Fibroblast of villous mesenchyme (primary cell): Measurements from ENCODE around the gene CTSL. TPM values are rescaled to one million over a fixed set of nuclear protein-coding genes. Genes with fewer than 3 reads are reported as not detected.
A peak's percentile ranks its signal among the peaks of the same experiment; 100 is the strongest.

ENCODE experiments used
- DNase-seq: peaks from one replicate; pipeline ENCODE4 v3.0.0-alpha.2; 2010; ENCODE audit warnings: low read depth
- H3K4me3 ChIP-seq: 2 replicates; pipeline ENCODE4 v1.5.1; 2011; ENCODE audit warnings: low read depth, mild to moderate bottlenecking, low read length
- total RNA-seq: library from RNA; depleted of rRNA; stranded (reverse); fragments of >200 nt; gene quantifications from 2 replicates; pipeline ENCODE4 v1.2.3, GENCODE V29; 2012
- TF ChIP-seq, protein P1 (sequence below): IDR thresholded peaks from 2 replicates; pipeline ENCODE4 v1.5.1; 2012; ENCODE audit warnings: low read depth, mild to moderate bottlenecking, low read length; ENCODE audit not compliant: insufficient read depth

CTSL gene
- total RNA-seq, 1 donor = 163 TPM

DNA sequence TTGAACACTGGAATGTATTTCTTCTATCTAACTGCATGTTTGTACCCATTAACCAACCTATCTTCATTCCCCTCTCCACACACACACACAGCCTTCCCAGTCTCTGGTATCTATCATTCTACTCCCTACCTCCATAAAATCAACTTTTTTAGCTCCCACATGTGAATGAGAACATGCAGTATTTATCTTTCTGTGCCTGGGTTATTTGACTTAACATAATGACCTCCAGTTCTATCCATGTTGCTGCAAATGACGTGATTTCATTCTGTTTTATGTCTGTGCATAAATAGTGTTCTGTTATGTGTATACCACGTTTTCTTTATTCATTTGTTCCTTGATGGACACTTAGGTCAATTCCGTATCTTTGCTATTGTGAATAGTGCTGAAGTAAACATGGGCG lies 38.7 kb upstream of the CTSL start:
- no peak overlapping the region for H3K4me3 ChIP-seq
- peak; percentile 59 for DNase-seq
- TF ChIP-seq, protein P1, sequence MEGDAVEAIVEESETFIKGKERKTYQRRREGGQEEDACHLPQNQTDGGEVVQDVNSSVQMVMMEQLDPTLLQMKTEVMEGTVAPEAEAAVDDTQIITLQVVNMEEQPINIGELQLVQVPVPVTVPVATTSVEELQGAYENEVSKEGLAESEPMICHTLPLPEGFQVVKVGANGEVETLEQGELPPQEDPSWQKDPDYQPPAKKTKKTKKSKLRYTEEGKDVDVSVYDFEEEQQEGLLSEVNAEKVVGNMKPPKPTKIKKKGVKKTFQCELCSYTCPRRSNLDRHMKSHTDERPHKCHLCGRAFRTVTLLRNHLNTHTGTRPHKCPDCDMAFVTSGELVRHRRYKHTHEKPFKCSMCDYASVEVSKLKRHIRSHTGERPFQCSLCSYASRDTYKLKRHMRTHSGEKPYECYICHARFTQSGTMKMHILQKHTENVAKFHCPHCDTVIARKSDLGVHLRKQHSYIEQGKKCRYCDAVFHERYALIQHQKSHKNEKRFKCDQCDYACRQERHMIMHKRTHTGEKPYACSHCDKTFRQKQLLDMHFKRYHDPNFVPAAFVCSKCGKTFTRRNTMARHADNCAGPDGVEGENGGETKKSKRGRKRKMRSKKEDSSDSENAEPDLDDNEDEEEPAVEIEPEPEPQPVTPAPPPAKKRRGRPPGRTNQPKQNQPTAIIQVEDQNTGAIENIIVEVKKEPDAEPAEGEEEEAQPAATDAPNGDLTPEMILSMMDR = no peak

DNA sequence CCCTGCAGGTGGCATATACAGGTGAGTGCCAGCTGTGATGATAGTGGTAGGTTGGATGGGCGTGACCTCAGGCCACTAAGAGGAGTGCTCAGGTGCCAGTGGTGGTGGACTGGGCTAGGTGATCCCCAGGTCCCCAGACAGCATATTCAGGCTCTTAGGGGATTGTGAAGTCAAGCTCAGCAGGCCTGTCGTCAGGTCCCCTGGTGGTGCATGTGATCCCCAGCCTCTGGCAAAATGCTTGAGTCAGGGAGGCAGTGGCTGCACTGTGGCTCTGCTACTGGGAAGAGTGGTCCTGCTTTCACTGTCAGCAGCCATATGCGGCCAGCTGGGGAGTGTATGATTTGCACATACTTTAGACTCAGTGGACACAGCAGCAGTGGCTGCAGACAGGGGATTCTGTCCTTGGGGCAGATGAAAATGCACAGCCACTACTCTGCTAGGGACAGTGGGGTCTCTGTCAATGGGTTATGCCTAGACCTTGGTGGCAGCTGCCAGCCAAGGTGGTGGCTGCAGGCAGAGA lies 31.6 kb upstream of the CTSL start:
- DNase-seq = no peak
- TF ChIP-seq, protein P1 = no peak
- H3K4me3 ChIP-seq = no peak overlapping the region

DNA sequence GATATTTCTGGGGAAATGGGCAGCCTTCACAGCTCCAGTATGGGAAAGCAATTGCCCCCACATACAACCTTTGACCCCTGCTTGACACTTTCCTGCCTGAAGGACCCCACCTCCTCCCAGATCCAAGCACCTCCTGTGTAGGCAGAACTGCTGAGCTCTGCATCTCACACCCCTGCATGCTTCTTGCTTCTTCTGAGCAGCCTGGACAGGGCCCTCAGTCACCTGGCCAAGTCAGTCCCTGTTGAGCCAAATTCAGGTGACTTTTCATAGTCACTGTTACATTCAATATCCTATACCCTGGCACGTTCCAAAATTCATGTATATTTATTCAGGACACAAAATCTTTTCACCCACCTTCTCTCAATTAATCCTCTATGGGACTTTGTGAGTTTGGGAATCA lies 30.4 kb upstream of the CTSL start:
- no peak for DNase-seq
- no peak overlapping the region for H3K4me3 ChIP-seq
- TF ChIP-seq, protein P1 = no peak

DNA sequence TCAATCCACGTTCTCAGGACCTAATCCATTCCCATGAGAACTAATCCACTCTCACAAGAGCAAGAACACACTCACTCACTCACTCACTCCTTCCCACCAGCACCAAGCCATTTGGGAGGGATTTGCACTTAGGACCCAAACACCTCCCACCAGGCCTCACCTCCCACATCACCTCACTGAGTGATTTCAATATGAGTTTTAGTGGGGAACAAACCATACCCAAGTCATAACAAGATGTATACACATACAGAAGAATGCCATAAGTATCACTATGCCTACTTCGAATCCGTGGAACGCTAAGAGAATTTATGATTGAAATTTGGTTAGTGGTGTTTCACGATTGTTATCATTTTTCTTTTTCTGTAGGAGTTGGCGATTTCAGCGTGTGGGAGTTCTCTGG lies 29.3 kb upstream of the CTSL start:
- H3K4me3 ChIP-seq = no peak overlapping the region
- no peak for DNase-seq
- TF ChIP-seq, protein P1 = no peak

DNA sequence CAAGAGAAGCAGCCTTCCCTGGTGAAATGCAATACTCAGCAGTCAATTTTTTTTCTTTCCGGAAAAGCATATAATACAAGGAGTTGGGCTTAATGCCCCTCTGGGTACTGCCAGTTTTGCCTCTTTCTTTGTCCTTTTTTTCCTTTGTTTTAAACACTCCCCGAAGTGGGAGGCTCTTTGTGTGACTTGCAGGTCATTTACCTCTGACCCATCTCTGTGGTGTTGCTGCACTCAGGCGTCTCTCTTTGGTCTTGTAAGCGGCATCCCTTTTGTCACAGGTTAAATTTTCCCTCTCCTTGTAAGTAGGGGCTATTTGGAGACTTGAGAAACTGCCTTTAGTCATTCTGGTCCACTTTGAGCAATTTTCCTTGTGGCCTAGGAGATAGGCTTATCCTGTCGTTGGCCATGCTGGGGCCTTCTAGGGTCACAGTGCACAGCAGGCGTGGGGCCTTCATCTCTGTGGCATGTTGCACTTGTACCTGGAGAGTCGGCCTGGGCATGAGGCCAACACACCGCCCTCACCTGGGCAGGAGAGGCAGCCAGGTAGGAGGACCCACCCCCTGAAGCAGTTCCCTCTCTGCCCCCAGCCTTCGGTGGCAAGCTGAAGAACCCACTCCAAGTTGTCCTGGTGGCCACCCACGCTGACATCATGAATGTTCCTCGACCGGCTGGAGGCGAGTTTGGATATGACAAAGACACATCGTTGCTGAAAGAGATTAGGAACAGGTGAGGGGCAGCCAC lies 27.7 kb upstream of the CTSL start:
- TF ChIP-seq, protein P1 = no peak
- no peak overlapping the region for H3K4me3 ChIP-seq
- no peak for DNase-seq

DNA sequence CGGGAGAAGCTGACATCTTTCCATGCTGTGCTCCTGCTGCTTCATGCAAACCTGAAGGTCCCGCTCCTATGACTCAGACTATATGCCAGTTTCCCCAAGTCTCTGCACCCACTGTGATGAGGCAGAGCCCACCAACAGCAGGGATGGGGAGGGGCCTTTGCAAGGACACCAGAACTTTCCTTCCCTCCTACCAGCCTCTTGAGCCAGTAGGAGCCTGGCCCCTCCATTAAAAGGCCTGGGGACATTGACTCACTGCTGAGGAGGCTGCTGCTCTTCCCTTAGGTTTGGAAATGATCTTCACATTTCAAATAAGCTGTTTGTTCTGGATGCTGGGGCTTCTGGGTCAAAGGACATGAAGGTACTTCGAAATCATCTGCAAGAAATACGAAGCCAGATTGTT lies 26.1 kb upstream of the CTSL start:
- no peak for DNase-seq
- TF ChIP-seq, protein P1 = no peak
- H3K4me3 ChIP-seq = no peak overlapping the region

DNA sequence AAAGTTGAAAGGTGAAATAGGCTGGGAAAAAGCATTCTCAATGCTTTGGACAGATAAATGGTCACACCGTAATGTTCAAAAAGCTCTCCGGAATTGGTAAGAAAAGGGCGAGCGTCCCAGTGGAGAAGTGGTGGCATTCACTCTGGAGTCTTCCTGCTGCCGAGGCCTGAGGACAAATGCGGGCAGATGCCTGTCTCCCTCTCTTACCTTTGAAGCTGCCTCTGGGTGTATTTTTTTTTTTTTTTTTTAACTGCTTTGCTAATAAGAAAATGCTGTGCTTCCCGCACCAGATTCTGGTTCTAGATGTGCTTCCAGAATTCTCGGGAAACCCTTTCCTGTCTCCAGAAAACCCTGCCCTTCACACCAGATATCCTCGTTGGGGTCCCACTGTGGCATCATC lies 24.4 kb upstream of the CTSL start:
- TF ChIP-seq, protein P1 = no peak
- no peak for DNase-seq
- H3K4me3 ChIP-seq = no peak overlapping the region
